ENCODE measurements around the gene FHDC1. TPM values are rescaled to one million over a fixed set of nuclear protein-coding genes. Genes with fewer than 3 reads are reported as not detected.

Gene FHDC1
- total and polyA plus RNA-seq, 12 donors: 0.08 to 0.43 (median 0.19) TPM

DNA sequence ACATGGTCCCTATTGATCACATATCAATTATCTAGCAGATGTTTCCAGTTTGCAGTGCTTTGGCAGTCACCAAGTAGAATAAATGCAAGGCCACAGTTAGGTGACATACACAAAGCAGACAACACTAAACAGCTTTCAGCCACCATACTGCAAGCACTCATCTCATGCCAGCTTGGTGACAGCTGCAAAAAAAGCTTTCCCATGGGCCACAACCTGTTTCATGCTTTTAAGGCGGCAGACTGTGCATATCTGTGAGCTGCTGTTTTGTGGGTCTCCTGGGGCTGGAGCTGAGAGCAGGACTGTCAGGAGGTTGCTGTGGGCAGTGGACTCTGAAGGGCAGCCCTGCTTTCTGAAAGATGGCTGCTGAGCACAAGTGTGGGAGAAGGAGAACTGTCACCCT, 82.6 kb downstream of the FHDC1 start:
- Histone ChIP-seq H3K27me3 (peaks cover 0 to 20% (median 0%) of the 10 kb centered on the region in 7 donors), H3K27ac (no peak overlapping the region), H3K9me3 (no peaks in the 10 kb centered on the region), H3K4me3 (no peak overlapping the region), H3K36me3 (no peaks in the 10 kb centered on the region), H3K4me1 (no peaks in the 10 kb centered on the region)
- 94% methylated on average over 1 of the region's 1 CpG for WGBS, 2 donors
- intact Hi-C loops (cut with DNase I): no loop called here
- ATAC-seq (no peak), DNase-seq (no peak)
- no peak for TF ChIP-seq CTCF (IDR thresholded peaks at IDR 0.05)

- Histone ChIP-seq H3K4me1 (no peaks in the 10 kb centered on the region), H3K27ac (no peak overlapping the region), H3K36me3 (no peaks in the 10 kb centered on the region), H3K4me3 (no peak overlapping the region), H3K9me3 (no peaks in the 10 kb centered on the region), H3K27me3 (peaks cover 0 to 21% (median 0%) of the 10 kb centered on the region in 7 donors)
- no peak for ATAC-seq
- TF ChIP-seq CTCF (IDR thresholded peaks at IDR 0.05): no peak
- no peak for DNase-seq
- intact Hi-C loops (cut with DNase I): no loop called here
- WGBS, 2 donors: 93 to 94% methylated on average over 9 of the region's 9 CpGs
Measured at GRCh38 chr4:153019906-153020305, 83.8 kb downstream of the FHDC1 start.

DNA sequence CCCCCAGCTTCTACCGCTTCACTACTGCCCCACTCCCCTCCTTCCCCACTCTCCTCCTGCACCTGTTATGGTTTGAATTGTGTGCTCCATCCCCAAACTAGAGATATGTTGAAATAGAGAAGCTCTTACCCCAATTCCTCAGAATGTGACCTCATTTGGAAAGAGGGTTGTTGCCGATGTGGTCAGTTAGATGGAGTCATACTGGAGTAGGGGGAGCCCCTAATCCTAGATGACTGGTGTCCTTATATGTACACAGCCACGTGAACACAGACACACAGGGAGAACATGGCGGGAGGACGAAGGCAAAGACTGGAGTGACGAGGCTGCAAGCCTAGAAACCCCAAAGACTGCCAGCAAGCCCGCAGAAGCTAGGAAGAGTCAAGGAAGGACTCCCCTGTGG, 84.3 kb downstream of the FHDC1 start:
- no peak for ATAC-seq
- intact Hi-C loops (cut with DNase I): no loop called here
- Histone ChIP-seq H3K4me1 (no peaks in the 10 kb centered on the region), H3K36me3 (no peaks in the 10 kb centered on the region), H3K4me3 (no peak overlapping the region), H3K27me3 (peaks cover 0 to 22% (median 0%) of the 10 kb centered on the region in 7 donors), H3K9me3 (no peaks in the 10 kb centered on the region), H3K27ac (no peak overlapping the region)
- no peak for DNase-seq
- 91 to 93% methylated on average over 7 of the region's 7 CpGs for WGBS, 2 donors
- no peak for TF ChIP-seq CTCF (IDR thresholded peaks at IDR 0.05)

- H3K36me3 ChIP-seq: no peaks in the 10 kb centered on the region
- no peak for DNase-seq
- no peak for TF ChIP-seq CTCF (IDR thresholded peaks at IDR 0.05)
- ATAC-seq: no peak
- intact Hi-C loops (cut with DNase I): no loop called here
- H3K27ac ChIP-seq: no peak overlapping the region
- 70 to 74% methylated on average over 8 of the region's 8 CpGs for WGBS, 2 donors
- H3K9me3 ChIP-seq: no peaks in the 10 kb centered on the region
- H3K27me3 ChIP-seq: peaks cover 0 to 22% (median 0%) of the 10 kb centered on the region in 7 donors
- no peaks in the 10 kb centered on the region for H3K4me1 ChIP-seq
- H3K4me3 ChIP-seq: no peak overlapping the region
Measured at GRCh38 chr4:153021276-153021675, 85.2 kb downstream of the FHDC1 start.
